Nephron (organoid): ENCODE data around the gene CACNB3.
"Not testable (repeated sequence)": the region's sequence is repeated elsewhere in the genome, so short reads cannot be mapped to it uniquely, and the experiment has no call there.

Experiments
- H3K27ac Mint-ChIP-seq, 3 experiments: 2 replicates each; pipeline ENCODE4 v1.8.0; 2020; ENCODE audit warnings: mixed read lengths in 3 of 3, mild to moderate bottlenecking in 2 of 3, moderate library complexity in 1 of 3
- H3K27me3 Mint-ChIP-seq: 2 replicates; pipeline ENCODE4 v1.8.0; 2021; ENCODE audit warnings: low read depth, mild to moderate bottlenecking, moderate library complexity, mixed read lengths
- H3K36me3 Mint-ChIP-seq: 2 replicates; pipeline ENCODE4 v1.8.0; 2020; ENCODE audit warnings: low read depth, mixed read lengths
- H3K4me1 Mint-ChIP-seq: 2 replicates; pipeline ENCODE4 v1.8.0; 2020; ENCODE audit warnings: mixed read lengths
- H3K4me3 Mint-ChIP-seq, 3 experiments: 2 replicates each; pipeline ENCODE4 v1.8.0; 2020; ENCODE audit warnings: mild to moderate bottlenecking in 3 of 3, mixed read lengths in 3 of 3, moderate library complexity in 2 of 3
- H3K9me3 Mint-ChIP-seq: 2 replicates; pipeline ENCODE4 v1.8.0; 2020; ENCODE audit warnings: mixed read lengths
- CTCF ChIP-seq, 3 experiments: fragments of 200-600 bp; sonication (generic); IDR thresholded peaks; one replicate each; pipeline ENCODE4 v1.5.0; 2021; ENCODE audit warnings: antibody characterized with exemption in 3 of 3; ENCODE audit not compliant: unreplicated experiment in 3 of 3

The CACNB3 gene

GRCh38 chr12:48852734-48853688 is 34.7 kb downstream of the CACNB3 start:
- peaks cover 3% of the 10 kb centered on the region for H3K27me3 Mint-ChIP-seq
- H3K36me3 Mint-ChIP-seq, result peaks cover 5% of the 10 kb centered on the region
- no peaks in the 10 kb centered on the region for H3K9me3 Mint-ChIP-seq
- peaks cover 30% of the 10 kb centered on the region for H3K4me1 Mint-ChIP-seq
- peak; percentile 88 to 91 (median 91) for TF ChIP-seq CTCF (IDR thresholded peaks at IDR 0.05; ENCODE audit: unreplicated experiment in 3 of 3)
- peak overlapping the region; percentile 74 to 83 (median 83) for H3K27ac Mint-ChIP-seq
- H3K4me3 Mint-ChIP-seq, result peak overlapping the region; percentile 98 to 99 (median 99)

- H3K36me3 Mint-ChIP-seq, result peaks cover 5% of the 10 kb centered on the region
- no peak overlapping the region for H3K27ac Mint-ChIP-seq
- no peak overlapping the region for H3K4me3 Mint-ChIP-seq
- peaks cover 30% of the 10 kb centered on the region for H3K4me1 Mint-ChIP-seq
- no peak for TF ChIP-seq CTCF (IDR thresholded peaks at IDR 0.05; ENCODE audit: unreplicated experiment in 3 of 3)
- H3K9me3 Mint-ChIP-seq, result no peaks in the 10 kb centered on the region
- peaks cover 3% of the 10 kb centered on the region for H3K27me3 Mint-ChIP-seq
Observed at GRCh38 chr12:48854488-48854887, 36.2 kb downstream of the CACNB3 start.

- not testable (repeated sequence) for H3K9me3 Mint-ChIP-seq, H3K27ac Mint-ChIP-seq, H3K36me3 Mint-ChIP-seq, H3K27me3 Mint-ChIP-seq, H3K4me3 Mint-ChIP-seq
- peaks cover 26% of the 10 kb centered on the region for H3K4me1 Mint-ChIP-seq
Observed at GRCh38 chr12:48854932-48855331, 36.6 kb downstream of the CACNB3 start.

DNA sequence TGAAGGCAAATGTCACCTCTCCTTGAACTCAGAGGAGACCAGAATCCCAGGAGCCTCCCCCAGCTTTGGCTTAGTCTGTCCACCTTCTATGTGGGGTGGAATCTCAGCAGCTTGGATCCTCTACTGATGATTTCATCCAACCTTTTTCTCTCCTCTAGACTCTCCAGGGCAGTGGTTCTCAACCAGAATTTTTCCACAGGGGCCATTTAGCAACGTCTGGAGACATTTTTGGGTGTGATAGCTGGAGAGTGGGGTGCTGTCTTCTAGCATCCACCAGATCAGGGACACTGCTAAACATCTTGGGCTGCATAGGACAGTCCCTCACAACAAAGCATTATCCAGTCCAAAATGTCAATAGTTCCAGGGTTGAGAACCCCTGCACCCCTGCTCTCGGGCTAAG is 38.1 kb downstream of the CACNB3 start:
- peaks cover 15% of the 10 kb centered on the region for H3K4me1 Mint-ChIP-seq
- H3K36me3 Mint-ChIP-seq, result peaks cover 7% of the 10 kb centered on the region
- no peaks in the 10 kb centered on the region for H3K9me3 Mint-ChIP-seq
- no peak overlapping the region for H3K27ac Mint-ChIP-seq
- H3K27me3 Mint-ChIP-seq, result peaks cover 3% of the 10 kb centered on the region
- TF ChIP-seq CTCF (IDR thresholded peaks at IDR 0.05; ENCODE audit: unreplicated experiment in 3 of 3), result no peak
- H3K4me3 Mint-ChIP-seq, result no peak overlapping the region

DNA sequence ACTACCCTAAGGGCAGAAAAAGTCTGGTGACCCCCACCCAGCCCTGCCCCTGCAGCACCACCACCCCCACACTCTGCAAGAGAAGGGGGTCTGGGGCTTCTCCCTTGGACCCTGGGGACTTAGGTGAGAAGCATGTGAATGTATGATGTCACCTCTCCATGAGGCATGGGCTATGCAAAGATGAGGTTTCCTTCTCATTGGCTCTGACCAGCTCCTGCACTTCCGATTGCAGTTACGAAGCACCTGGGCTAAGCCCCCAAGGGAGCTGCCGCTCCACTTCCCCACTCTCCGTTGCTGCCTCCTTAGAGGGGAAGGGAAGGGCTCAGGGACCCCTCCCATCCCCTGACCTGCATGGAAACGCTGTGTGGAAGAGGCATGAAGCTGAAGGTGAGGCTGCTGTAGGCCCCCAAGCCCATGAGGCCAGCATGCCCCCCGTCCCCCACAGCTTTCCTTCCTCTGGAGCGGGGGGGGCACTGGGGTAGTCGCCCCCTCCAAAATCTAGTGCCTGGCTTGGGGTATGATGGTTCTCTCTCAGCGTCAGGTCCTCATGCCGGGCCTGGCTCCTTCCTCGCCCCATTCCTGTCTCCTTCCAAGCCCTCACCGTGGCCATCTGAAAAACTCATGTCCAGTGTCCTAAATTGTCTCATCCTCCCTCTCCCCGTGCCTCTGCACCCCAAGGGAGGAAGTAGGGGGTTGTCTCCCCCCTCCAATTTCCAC is 39.1 kb downstream of the CACNB3 start:
- Mint-ChIP-seq H3K9me3 (no peaks in the 10 kb centered on the region), H3K4me3 (no peak overlapping the region), H3K36me3 (peaks cover 13% of the 10 kb centered on the region), H3K4me1 (peaks cover 10% of the 10 kb centered on the region), H3K27me3 (peaks cover 3% of the 10 kb centered on the region), H3K27ac (no peak overlapping the region)
- no peak for TF ChIP-seq CTCF (IDR thresholded peaks at IDR 0.05; ENCODE audit: unreplicated experiment in 3 of 3)

DNA sequence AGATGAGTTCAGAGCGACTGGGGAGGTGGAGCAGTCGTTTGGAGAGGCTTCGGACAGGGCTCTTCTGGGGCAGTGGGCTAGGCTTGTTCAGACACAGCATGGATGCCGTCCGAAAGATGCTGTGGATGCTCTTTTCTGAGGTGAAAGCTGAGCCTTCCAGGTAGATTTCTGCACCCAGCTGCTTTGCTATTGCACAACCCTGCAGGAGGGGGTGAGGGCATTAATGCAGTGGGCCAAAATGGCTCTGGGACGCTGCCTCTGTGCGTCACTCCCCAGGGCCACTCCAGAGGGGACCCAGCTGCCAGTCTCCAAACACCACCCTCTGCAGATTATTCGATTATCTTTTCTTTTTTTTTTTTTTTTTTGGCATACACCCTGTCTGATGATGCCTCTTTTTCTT is 39.7 kb downstream of the CACNB3 start:
- Mint-ChIP-seq H3K4me1 (peaks cover 11% of the 10 kb centered on the region), H3K27ac (no peak overlapping the region), H3K36me3 (peaks cover 13% of the 10 kb centered on the region), H3K27me3 (peaks cover 9% of the 10 kb centered on the region), H3K9me3 (no peaks in the 10 kb centered on the region), H3K4me3 (no peak overlapping the region)
- TF ChIP-seq CTCF (IDR thresholded peaks at IDR 0.05; ENCODE audit: unreplicated experiment in 3 of 3), result no peak
